Measurements from ENCODE around the gene FAM50A. TPM values are rescaled to one million over a fixed set of nuclear protein-coding genes. Genes with fewer than 3 reads are reported as not detected.
A peak's percentile ranks its signal among the peaks of the same experiment; 100 is the strongest.

Gene FAM50A
- total RNA-seq, 1 experiment from 2014 or later, result 57.4 TPM

DNA sequence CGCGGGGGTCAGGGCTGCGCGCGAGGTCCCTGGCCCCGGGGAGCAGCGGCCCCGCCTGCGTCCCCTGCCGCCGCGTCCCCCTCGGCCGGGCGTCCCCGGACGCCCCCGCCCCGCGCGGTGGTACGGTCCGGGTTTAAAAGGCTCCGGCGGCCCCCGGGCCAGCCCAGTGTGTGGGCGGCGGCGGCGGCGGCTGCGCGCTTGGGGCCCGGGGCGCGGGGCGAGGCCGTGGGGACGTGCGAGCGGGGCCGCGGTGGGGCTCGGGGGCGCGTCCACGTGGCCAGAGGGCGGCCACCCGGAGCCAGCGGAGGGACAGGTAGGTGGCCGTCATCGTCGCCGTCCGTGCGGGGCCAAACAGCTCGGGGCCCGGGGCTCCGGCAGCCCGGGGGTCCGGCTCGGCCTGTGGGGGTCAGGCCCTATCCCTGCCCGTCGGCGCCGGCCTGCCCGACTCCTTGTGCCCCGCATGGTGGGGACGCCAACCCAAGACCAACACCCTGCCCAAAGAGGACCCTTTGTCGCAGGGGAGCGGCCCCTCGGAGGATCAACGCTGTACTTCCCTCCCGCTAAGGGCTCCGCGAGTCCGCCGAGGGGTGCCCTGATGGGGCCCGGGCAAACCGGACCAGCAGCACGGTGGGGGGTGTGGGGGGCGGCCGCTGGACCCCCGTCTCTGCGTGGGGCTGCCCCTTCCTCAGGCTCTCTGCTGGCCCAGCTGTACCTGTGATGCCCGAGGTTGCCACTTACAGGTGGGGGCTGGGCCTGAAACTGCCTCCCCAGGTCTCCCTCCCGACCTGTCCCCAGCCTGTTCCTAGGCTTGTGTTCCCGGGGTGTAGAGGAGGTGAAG, 14.4 kb downstream of the FAM50A start, which contains the start of gene PLXNA3:
PLXNA3 (plus strand) TSS at position 166 of the 838 bp plus-strand sequence. CDS start 1,903 bp downstream, outside the sequence.
- peaks cover 0 to 7% of the 10 kb centered on the region in 2 experiments; a peak in 1 of 4 replicates for H3K4me1 Mint-ChIP-seq
- Histone ChIP-seq H4K8ac (replicated peaks; ENCODE audit: insufficient read length, low read depth, low read length) (no peak within 1 kb of the TSS), H2AFZ (ENCODE audit: low read length) (no peak within 1 kb of the TSS), H3K4ac (ENCODE audit: low read depth, low read length) (no peak within 1 kb of the TSS), H2AK5ac (ENCODE audit: insufficient read length, low read length) (no peak within 1 kb of the TSS), H3K23ac (ENCODE audit: insufficient read length, low read depth, low read length) (no peak within 1 kb of the TSS), H3K27me3 (ENCODE audit: insufficient read depth, low read length) (no peaks in the 10 kb centered on the region; the same call in 1 of the 2 replicates), H2BK120ac (ENCODE audit: low read depth, low read length, poor library complexity, severe bottlenecking) (no peak within 1 kb of the TSS), H4K20me1 (ENCODE audit: control insufficient read depth, insufficient read depth, insufficient read length) (no peaks in the 10 kb centered on the region), H2BK5ac (ENCODE audit: insufficient read length, low read length) (no peak within 1 kb of the TSS), H3K79me2 (ENCODE audit: insufficient read depth, low read length) (no peaks in the 10 kb centered on the region), H3K79me1 (ENCODE audit: insufficient read depth, low read depth, low read length, poor library complexity, severe bottlenecking) (no peaks in the 10 kb centered on the region), H3K56ac (ENCODE audit: insufficient read length, low read depth, low read length) (no peak within 1 kb of the TSS), H3K14ac (ENCODE audit: insufficient read depth, low read length) (no peak within 1 kb of the TSS), H2BK12ac (ENCODE audit: insufficient read length, low read depth, low read length) (no peak within 1 kb of the TSS), H3K18ac (ENCODE audit: insufficient read length, low read depth, low read length) (no peak within 1 kb of the TSS), H2BK15ac (ENCODE audit: low read depth, low read length) (no peak within 1 kb of the TSS), H3T11ph (ENCODE audit: low read length) (no peak within 1 kb of the TSS), H4K91ac (ENCODE audit: insufficient read length, low read depth, low read length) (no peak within 1 kb of the TSS), H3K4me1 (ENCODE audit: insufficient read depth, low read length) (no peaks in the 10 kb centered on the region), H3K27ac (ENCODE audit: insufficient read length, low read depth, low read length) (no peak within 1 kb of the TSS), H4K5ac (ENCODE audit: insufficient read length, low read depth, low read length) (no peak within 1 kb of the TSS), H3K9me3 (ENCODE audit: control insufficient read depth, low read depth, low read length) (peaks cover 16% of the 10 kb centered on the region), H2BK20ac (ENCODE audit: low read depth, low read length, poor library complexity, severe bottlenecking) (no peak within 1 kb of the TSS), H3K23me2 (ENCODE audit: insufficient read length, low read depth, low read length, poor library complexity, severe bottlenecking) (peaks cover 8% of the 10 kb centered on the region), H3K9ac (ENCODE audit: extremely low read depth, insufficient read length, low read length) (no peak within 1 kb of the TSS), H3K4me2 (ENCODE audit: insufficient read depth, insufficient read length, low read length) (peak within 1 kb of the TSS; percentile 48)
- peak within 1 kb of the TSS; percentile 72 to 88 for H3K4me3 Mint-ChIP-seq
- peaks cover 64 to 85% of the 10 kb centered on the region in 2 experiments for H3K9me3 Mint-ChIP-seq
- TF ChIP-seq, protein P1, sequence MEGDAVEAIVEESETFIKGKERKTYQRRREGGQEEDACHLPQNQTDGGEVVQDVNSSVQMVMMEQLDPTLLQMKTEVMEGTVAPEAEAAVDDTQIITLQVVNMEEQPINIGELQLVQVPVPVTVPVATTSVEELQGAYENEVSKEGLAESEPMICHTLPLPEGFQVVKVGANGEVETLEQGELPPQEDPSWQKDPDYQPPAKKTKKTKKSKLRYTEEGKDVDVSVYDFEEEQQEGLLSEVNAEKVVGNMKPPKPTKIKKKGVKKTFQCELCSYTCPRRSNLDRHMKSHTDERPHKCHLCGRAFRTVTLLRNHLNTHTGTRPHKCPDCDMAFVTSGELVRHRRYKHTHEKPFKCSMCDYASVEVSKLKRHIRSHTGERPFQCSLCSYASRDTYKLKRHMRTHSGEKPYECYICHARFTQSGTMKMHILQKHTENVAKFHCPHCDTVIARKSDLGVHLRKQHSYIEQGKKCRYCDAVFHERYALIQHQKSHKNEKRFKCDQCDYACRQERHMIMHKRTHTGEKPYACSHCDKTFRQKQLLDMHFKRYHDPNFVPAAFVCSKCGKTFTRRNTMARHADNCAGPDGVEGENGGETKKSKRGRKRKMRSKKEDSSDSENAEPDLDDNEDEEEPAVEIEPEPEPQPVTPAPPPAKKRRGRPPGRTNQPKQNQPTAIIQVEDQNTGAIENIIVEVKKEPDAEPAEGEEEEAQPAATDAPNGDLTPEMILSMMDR (conservative IDR thresholded peaks at IDR 0.05), result no peak
- no CpG with 5 or more reads among the region's 88 CpGs for WGBS (ENCODE audit: extremely low coverage, insufficient read length, low lambda C conversion rate)
- no peak for DNase-seq
- H3K36me3 Mint-ChIP-seq (ENCODE audit: insufficient read depth in 1 of 3, low read depth in 3 of 3), result peaks cover 25 to 31% (median 27%) of the 10 kb centered on the region in 3 experiments
- H3K27me3 Mint-ChIP-seq (ENCODE audit: low read depth), result peaks cover 25% of the 10 kb centered on the region
- H3K27ac Mint-ChIP-seq, result peak within 1 kb of the TSS in 1 of 3 experiments; percentile 22; a peak in 1 of 7 replicates
